Hematopoietic multipotent progenitor cell treated with erythropoietin and hydrocortisone succinate and interleukin-3 and kit ligand, for 17 days (in vitro differentiated cells): Measurements from ENCODE around the gene DIAPH3.
A peak's percentile ranks its signal among the peaks of the same experiment; 100 is the strongest.

Source experiments
- DNase-seq: peaks from one replicate; pipeline ENCODE4 v3.0.0-alpha.2; 2015; ENCODE audit warnings: low spot score

The DIAPH3 gene

GRCh38 chr13:60155978-60156377, 7.8 kb downstream of the DIAPH3 start:
- no peak for DNase-seq

- no peak for DNase-seq
Observed at GRCh38 chr13:60152904-60153303, 10.8 kb downstream of the DIAPH3 start.

- no peak for DNase-seq
Observed at GRCh38 chr13:60152114-60152513, 11.6 kb downstream of the DIAPH3 start.

GRCh38 chr13:60150538-60150937, 13.2 kb downstream of the DIAPH3 start:
- no peak for DNase-seq

- no peak for DNase-seq
Observed at GRCh38 chr13:60148918-60149317, 14.8 kb downstream of the DIAPH3 start.

- DNase-seq, result no peak
Observed at GRCh38 chr13:60147361-60147760, 16.4 kb downstream of the DIAPH3 start.

GRCh38 chr13:60146471-60146870, 17.3 kb downstream of the DIAPH3 start:
- DNase-seq, result no peak

- DNase-seq, result no peak
Observed at GRCh38 chr13:60143775-60144174, 20.0 kb downstream of the DIAPH3 start.

GRCh38 chr13:60139272-60139671, 24.5 kb downstream of the DIAPH3 start:
- DNase-seq, result no peak

- DNase-seq, result no peak
Observed at GRCh38 chr13:60138674-60139073, 25.1 kb downstream of the DIAPH3 start.

- no peak for DNase-seq
Observed at GRCh38 chr13:60137911-60138560, 25.7 kb downstream of the DIAPH3 start.

- no peak for DNase-seq
Observed at GRCh38 chr13:60135344-60135743, 28.4 kb downstream of the DIAPH3 start.

GRCh38 chr13:60134376-60134775, 29.4 kb downstream of the DIAPH3 start:
- no peak for DNase-seq

- no peak for DNase-seq
Observed at GRCh38 chr13:60121337-60121687, 42.4 kb downstream of the DIAPH3 start.

GRCh38 chr13:60120617-60121336, 43.0 kb downstream of the DIAPH3 start:
- no peak for DNase-seq

- peak; percentile 6 for DNase-seq
Observed at GRCh38 chr13:60118696-60119400, 44.9 kb downstream of the DIAPH3 start.

- no peak for DNase-seq
Observed at GRCh38 chr13:60114499-60115028, 49.2 kb downstream of the DIAPH3 start.

- DNase-seq, result no peak
Observed at GRCh38 chr13:60112771-60113170, 51.0 kb downstream of the DIAPH3 start.

- DNase-seq, result no peak
Observed at GRCh38 chr13:60111691-60112090, 52.0 kb downstream of the DIAPH3 start.

GRCh38 chr13:60109285-60109684, 54.4 kb downstream of the DIAPH3 start:
- no peak for DNase-seq

- DNase-seq, result peak; percentile 8
Observed at GRCh38 chr13:60108589-60108988, 55.1 kb downstream of the DIAPH3 start.

GRCh38 chr13:60099631-60100420, 63.9 kb downstream of the DIAPH3 start:
- DNase-seq, result no peak
